WTC11 (cell line): Measurements from ENCODE around the gene TSPAN17.

Experiments
- ELF4 ChIP-seq: sonication (generic); formaldehyde crosslinking; IDR thresholded peaks from 2 replicates; pipeline ENCODE4 v1.8.1; 2022; ENCODE audit warnings: low read depth, mild to moderate bottlenecking, moderate library complexity, missing genetic modification reagents
- KAT7 ChIP-seq: sonication (generic); formaldehyde crosslinking; IDR thresholded peaks from 2 replicates; pipeline ENCODE4 v1.8.1; 2023; ENCODE audit warnings: missing genetic modification reagents, mild to moderate bottlenecking, borderline replicate concordance
- NFE2L1 ChIP-seq: sonication (generic); formaldehyde crosslinking; IDR thresholded peaks from 2 replicates; pipeline ENCODE4 v1.8.1; 2023; ENCODE audit warnings: missing genetic modification reagents
- SMAD3 ChIP-seq: sonication (generic); formaldehyde crosslinking; IDR thresholded peaks from 2 replicates; pipeline ENCODE4 v1.8.0; 2022; ENCODE audit warnings: missing genetic modification reagents, mild to moderate bottlenecking, borderline replicate concordance
- TEAD4 ChIP-seq: sonication (generic); formaldehyde crosslinking; IDR thresholded peaks from 2 replicates; pipeline ENCODE4 v1.8.0; 2022; ENCODE audit warnings: mild to moderate bottlenecking, missing genetic modification reagents
- ZNF423 ChIP-seq: fragments of 250-450 bp; sonication (Bioruptor Pico); IDR thresholded peaks from 2 replicates; pipeline ENCODE4 v2.1.2; 2022; ENCODE audit warnings: mild to moderate bottlenecking, moderate library complexity
- TF ChIP-seq, protein P1 (sequence below): fragments of 200-600 bp; IDR thresholded peaks from 2 replicates; pipeline ENCODE4 v1.8.0; 2022; ENCODE audit warnings: antibody characterized with exemption
- TF ChIP-seq, protein P2 (sequence below): sonication (generic); formaldehyde crosslinking; conservative IDR thresholded peaks from 2 replicates; pipeline ENCODE4 v1.8.1; 2022; ENCODE audit warnings: mild to moderate bottlenecking, missing genetic modification reagents
- TF ChIP-seq, protein P3 (sequence below): sonication (generic); formaldehyde crosslinking; IDR thresholded peaks from 2 replicates; pipeline ENCODE4 v1.8.1; 2023; ENCODE audit warnings: mild to moderate bottlenecking, missing genetic modification reagents, moderate library complexity

DNA sequence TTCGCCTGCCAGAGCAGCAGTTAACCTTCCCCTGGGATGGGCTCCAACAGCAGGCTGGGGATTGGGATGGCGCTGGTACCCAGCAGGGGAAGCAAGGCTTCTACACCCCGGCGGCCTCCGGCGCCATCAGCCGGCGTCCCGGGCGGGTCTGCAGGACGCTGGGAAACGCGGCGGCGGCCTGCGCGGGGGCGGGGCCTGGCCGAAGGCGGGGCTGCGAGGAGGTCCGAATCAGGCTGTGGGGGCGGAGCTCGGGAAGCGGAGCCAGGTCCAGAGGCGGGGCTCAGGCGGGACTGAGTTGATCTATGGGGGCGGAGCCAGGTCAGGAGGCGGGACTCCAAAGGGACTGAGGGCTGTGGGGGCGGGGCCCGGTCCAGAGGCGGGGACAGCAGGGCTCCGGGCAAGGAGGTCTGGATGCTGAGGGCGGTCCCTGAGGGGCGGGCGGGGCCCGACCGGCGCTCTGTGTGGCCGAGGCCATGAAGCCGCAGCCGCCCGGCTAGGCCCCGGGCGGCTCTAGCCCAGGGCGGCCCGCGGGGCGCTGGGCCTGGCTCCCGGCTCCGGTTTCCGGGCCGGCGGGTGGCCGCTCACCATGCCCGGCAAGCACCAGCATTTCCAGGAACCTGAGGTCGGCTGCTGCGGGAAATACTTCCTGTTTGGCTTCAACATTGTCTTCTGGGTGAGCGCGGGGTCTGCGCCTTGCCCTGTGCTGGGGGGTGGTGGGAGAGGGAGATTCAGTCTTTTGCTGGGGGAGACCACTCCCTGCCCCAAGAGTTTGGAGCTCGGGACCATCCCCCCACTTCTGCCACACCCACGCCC lies at the start of gene TSPAN17:
- TF ChIP-seq NFE2L1 (CRISPR knock-in tag) (no peak), ELF4 (CRISPR knock-in tag) (no peak), TEAD4 (CRISPR knock-in tag) (no peak), ZNF423 (no peak), SMAD3 (CRISPR knock-in tag) (no peak), KAT7 (CRISPR knock-in tag) (no peak)
- TF ChIP-seq, protein P1, sequence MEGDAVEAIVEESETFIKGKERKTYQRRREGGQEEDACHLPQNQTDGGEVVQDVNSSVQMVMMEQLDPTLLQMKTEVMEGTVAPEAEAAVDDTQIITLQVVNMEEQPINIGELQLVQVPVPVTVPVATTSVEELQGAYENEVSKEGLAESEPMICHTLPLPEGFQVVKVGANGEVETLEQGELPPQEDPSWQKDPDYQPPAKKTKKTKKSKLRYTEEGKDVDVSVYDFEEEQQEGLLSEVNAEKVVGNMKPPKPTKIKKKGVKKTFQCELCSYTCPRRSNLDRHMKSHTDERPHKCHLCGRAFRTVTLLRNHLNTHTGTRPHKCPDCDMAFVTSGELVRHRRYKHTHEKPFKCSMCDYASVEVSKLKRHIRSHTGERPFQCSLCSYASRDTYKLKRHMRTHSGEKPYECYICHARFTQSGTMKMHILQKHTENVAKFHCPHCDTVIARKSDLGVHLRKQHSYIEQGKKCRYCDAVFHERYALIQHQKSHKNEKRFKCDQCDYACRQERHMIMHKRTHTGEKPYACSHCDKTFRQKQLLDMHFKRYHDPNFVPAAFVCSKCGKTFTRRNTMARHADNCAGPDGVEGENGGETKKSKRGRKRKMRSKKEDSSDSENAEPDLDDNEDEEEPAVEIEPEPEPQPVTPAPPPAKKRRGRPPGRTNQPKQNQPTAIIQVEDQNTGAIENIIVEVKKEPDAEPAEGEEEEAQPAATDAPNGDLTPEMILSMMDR, result no peak
- TF ChIP-seq, protein P2, sequence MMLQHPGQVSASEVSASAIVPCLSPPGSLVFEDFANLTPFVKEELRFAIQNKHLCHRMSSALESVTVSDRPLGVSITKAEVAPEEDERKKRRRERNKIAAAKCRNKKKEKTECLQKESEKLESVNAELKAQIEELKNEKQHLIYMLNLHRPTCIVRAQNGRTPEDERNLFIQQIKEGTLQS, result no peak
- TF ChIP-seq, protein P3, sequence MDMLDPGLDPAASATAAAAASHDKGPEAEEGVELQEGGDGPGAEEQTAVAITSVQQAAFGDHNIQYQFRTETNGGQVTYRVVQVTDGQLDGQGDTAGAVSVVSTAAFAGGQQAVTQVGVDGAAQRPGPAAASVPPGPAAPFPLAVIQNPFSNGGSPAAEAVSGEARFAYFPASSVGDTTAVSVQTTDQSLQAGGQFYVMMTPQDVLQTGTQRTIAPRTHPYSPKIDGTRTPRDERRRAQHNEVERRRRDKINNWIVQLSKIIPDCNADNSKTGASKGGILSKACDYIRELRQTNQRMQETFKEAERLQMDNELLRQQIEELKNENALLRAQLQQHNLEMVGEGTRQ (CRISPR knock-in tag), result no peak
